Naive thymus-derived CD4-positive, alpha-beta T cell (primary cell): ENCODE data around the gene TAP2. TPM values are rescaled to one million over a fixed set of nuclear protein-coding genes. Genes with fewer than 3 reads are reported as not detected.
A peak's percentile ranks its signal among the peaks of the same experiment; 100 is the strongest.
"Not testable (repeated sequence)": the region's sequence is repeated elsewhere in the genome, so short reads cannot be mapped to it uniquely, and the experiment has no call there.

Source experiments
- ATAC-seq: fragments of 150-1000 bp; cut with Tn5 transposase; 2 replicates; pipeline ENCODE4 v1.10.0; 2021; ENCODE audit warnings: mild to moderate bottlenecking, moderate library complexity
- CTCF ChIA-PET: fragments of 350-600 bp; sonication (Branson Sonifier 250); formaldehyde crosslinking; loops from one replicate; lab custom pipeline; 2021; ENCODE audit warnings: antibody characterized with exemption; lab: Charles Lee
- POLR2A ChIA-PET: fragments of 350-600 bp; sonication (Branson Sonifier 250); formaldehyde crosslinking; loops from one replicate; lab custom pipeline; 2021; ENCODE audit warnings: antibody characterized with exemption, inconsistent platforms; lab: Charles Lee
- DNase-seq, 9 donors: peaks; one replicate each; pipeline versions ENCODE4 v3.0.0 to v3.0.0-alpha.2; 2020 to 2022; ENCODE audit warnings: mixed read lengths in 1 of 9
- H3K27ac ChIP-seq: one replicate; pipeline ENCODE4 v1.7.0; 2013; ENCODE audit warnings: mild to moderate bottlenecking, low read depth, low read length, moderate library complexity
- H3K27me3 ChIP-seq, 2 donors: one replicate each; pipeline ENCODE4 v1.7.0; 2013; ENCODE audit warnings: low read length in 2 of 2, mild to moderate bottlenecking in 2 of 2, moderate library complexity in 2 of 2; ENCODE audit not compliant: control insufficient read depth in 2 of 2, insufficient read depth in 2 of 2
- H3K36me3 ChIP-seq, 3 experiments: 1 replicate in 2 of 3; 2 replicates in 1 of 3; pipeline ENCODE4 v1.7.0; 2013; ENCODE audit warnings: low read length in 3 of 3, mild to moderate bottlenecking in 3 of 3, moderate library complexity in 1 of 3; ENCODE audit not compliant: insufficient read depth in 3 of 3, control insufficient read depth in 2 of 3
- H3K4me1 ChIP-seq, 2 donors: one replicate each; pipeline ENCODE4 v1.7.0; 2013; ENCODE audit warnings: low read length in 2 of 2, mild to moderate bottlenecking in 2 of 2, moderate library complexity in 1 of 2; ENCODE audit not compliant: control insufficient read depth in 2 of 2, insufficient read depth in 2 of 2
- H3K4me3 ChIP-seq: 2 replicates; pipeline ENCODE4 v1.7.0; 2013; ENCODE audit warnings: mild to moderate bottlenecking, low read length
- H3K9me3 ChIP-seq, 3 experiments: 1 replicate in 2 of 3; 2 replicates in 1 of 3; pipeline ENCODE4 v1.7.0; 2013; ENCODE audit warnings: low read length in 3 of 3; ENCODE audit not compliant: control insufficient read depth in 2 of 3
- H3K27ac Mint-ChIP-seq, 9 donors: one replicate each; pipeline ENCODE4 v1.8.0; 2020 to 2022; ENCODE audit warnings: mixed read lengths in 9 of 9, mild to moderate bottlenecking in 8 of 9, moderate library complexity in 5 of 9, inconsistent platforms in 2 of 9
- H3K27me3 Mint-ChIP-seq, 5 donors: one replicate each; pipeline ENCODE4 v1.8.0; 2021 to 2022; ENCODE audit warnings: mixed read lengths in 5 of 5, mild to moderate bottlenecking in 1 of 5
- H3K36me3 Mint-ChIP-seq, 5 donors: one replicate each; pipeline ENCODE4 v1.8.0; 2020 to 2022; ENCODE audit warnings: mixed read lengths in 5 of 5, mild to moderate bottlenecking in 3 of 5, inconsistent platforms in 1 of 5
- H3K4me1 Mint-ChIP-seq, 7 donors: one replicate each; pipeline ENCODE4 v1.8.0; 2020 to 2022; ENCODE audit warnings: mixed read lengths in 7 of 7, mild to moderate bottlenecking in 3 of 7, inconsistent platforms in 1 of 7
- H3K4me3 Mint-ChIP-seq, 10 donors: one replicate each; pipeline ENCODE4 v1.8.0; 2020 to 2022; ENCODE audit warnings: mild to moderate bottlenecking in 10 of 10, mixed read lengths in 10 of 10, moderate library complexity in 6 of 10, inconsistent platforms in 2 of 10
- H3K9me3 Mint-ChIP-seq, 11 donors: one replicate each; pipeline ENCODE4 v1.8.0; 2020 to 2022; ENCODE audit warnings: mixed read lengths in 11 of 11, mild to moderate bottlenecking in 4 of 11, inconsistent platforms in 1 of 11, moderate library complexity in 1 of 11
- intact Hi-C, 2 donors: fragments of 100-400 bp; cut with micrococcal nuclease; formaldehyde crosslinking; loops; one replicate each; pipeline ENCODE4 v1.15.1; 2023
- polyA plus RNA-seq, 2 donors: library from polyadenylated mRNA; unstranded; fragments of 300-500 nt; fragmentation: Illumina TruSeq; gene quantifications; one replicate each; pipeline ENCODE4 v1.2.3, GENCODE V29; 2021
- total RNA-seq, 6 experiments: library from RNA in 5 of 6; stranded (reverse) in 5 of 6; gene quantifications; 1 replicate in 5 of 6; 2 replicates in 1 of 6; pipeline ENCODE4 v1.2.3 and lab custom pipeline; 2021 to 2026

The TAP2 gene
- total and polyA plus RNA-seq, 7 experiments from 2014 or later = 26.4 to 243 (median 105) TPM

- Mint-ChIP-seq H3K27ac (no peak overlapping the region), H3K36me3 (peaks cover 10 to 15% (median 11%) of the 10 kb centered on the region in 5 donors), H3K4me3 (no peak overlapping the region), H3K4me1 (peaks cover 0 to 4% (median 0%) of the 10 kb centered on the region in 7 donors), H3K9me3 (no peaks in the 10 kb centered on the region), H3K27me3 (peaks cover 0 to 2% (median 0%) of the 10 kb centered on the region in 5 donors)
- POLR2A ChIA-PET = interaction anchor here (1.0 to 3.1 kb wide), 4 partner anchors 42 to 101 kb away, joined by 3 to 8 read pairs (median 4); partner anchors contain the start of gene TAP2
- H3K27me3 ChIP-seq = no peaks in the 10 kb centered on the region
- H3K4me1 ChIP-seq = no peaks in the 10 kb centered on the region
- intact Hi-C loops = no loop called here
- DNase-seq (no peak), ATAC-seq (no peak)
- CTCF ChIA-PET = interaction anchor here (0.6 to 2.1 kb wide), 9 partner anchors 11 to 129 kb away, joined by 3 to 8 read pairs (median 4); partner anchors contain the start of gene HLA-DMA
- H3K4me3 ChIP-seq = no peak overlapping the region
- H3K36me3 ChIP-seq = peaks cover 0 to 4% (median 0%) of the 10 kb centered on the region in 3 experiments
- no peaks in the 10 kb centered on the region for H3K9me3 ChIP-seq
- H3K27ac ChIP-seq = no peak overlapping the region
These were observed 44.3 kb upstream of the TAP2 start for GRCh38 chr6:32882879-32883250.

- H3K4me3 ChIP-seq, H3K9me3 Mint-ChIP-seq, ATAC-seq, H3K4me3 Mint-ChIP-seq, H3K27ac ChIP-seq, H3K4me1 ChIP-seq, H3K27me3 Mint-ChIP-seq, H3K4me1 Mint-ChIP-seq, H3K36me3 ChIP-seq, H3K27me3 ChIP-seq, DNase-seq, H3K27ac Mint-ChIP-seq, H3K9me3 ChIP-seq, intact Hi-C loops: not testable (repeated sequence)
- ChIA-PET POLR2A (interaction anchor here (0.6 to 1.0 kb wide), 3 partner anchors 75 to 1295 kb away, joined by 3 to 4 read pairs (median 3); partner anchors contain the start of gene LST1), CTCF (interaction anchor here (0.9 kb wide), 1 partner anchor 833 kb away, joined by 5 read pairs; no protein-coding TSS in a partner anchor)
- H3K36me3 Mint-ChIP-seq = peaks cover 10 to 16% (median 13%) of the 10 kb centered on the region in 5 donors
These were observed 42.4 kb upstream of the TAP2 start for GRCh38 chr6:32880962-32881361.

GRCh38 chr6:32879691-32880090, 41.2 kb upstream of the TAP2 start:
- DNase-seq (no peak), ATAC-seq (no peak)
- Histone ChIP-seq H3K36me3 (peaks cover 0 to 4% (median 0%) of the 10 kb centered on the region in 3 experiments), H3K9me3 (no peaks in the 10 kb centered on the region), H3K27me3 (no peaks in the 10 kb centered on the region), H3K27ac (no peak overlapping the region), H3K4me3 (no peak overlapping the region), H3K4me1 (no peaks in the 10 kb centered on the region)
- Mint-ChIP-seq H3K36me3 (peaks cover 10 to 16% (median 13%) of the 10 kb centered on the region in 5 donors), H3K4me3 (no peak overlapping the region), H3K4me1 (peaks cover 0 to 2% (median 0%) of the 10 kb centered on the region in 7 donors), H3K27ac (no peak overlapping the region), H3K27me3 (no peaks in the 10 kb centered on the region), H3K9me3 (no peaks in the 10 kb centered on the region)
- intact Hi-C loops = no loop called here
- ChIA-PET CTCF (interaction anchor here (1.1 to 1.7 kb wide), 3 partner anchors 54 to 105 kb away, joined by 4 to 9 read pairs (median 5); partner anchors contain the start of gene HLA-DMA), POLR2A (no interaction called here)

GRCh38 chr6:32876603-32877002, 38.1 kb upstream of the TAP2 start:
- H3K4me3 Mint-ChIP-seq = no peak overlapping the region
- H3K27me3 ChIP-seq = no peaks in the 10 kb centered on the region
- H3K27ac ChIP-seq = no peak overlapping the region
- no peak overlapping the region for H3K27ac Mint-ChIP-seq
- DNase-seq (no peak), ATAC-seq (no peak)
- no peaks in the 10 kb centered on the region for H3K9me3 ChIP-seq
- peaks cover 0 to 4% (median 0%) of the 10 kb centered on the region in 3 experiments for H3K36me3 ChIP-seq
- ChIA-PET CTCF (interaction anchor here (1.0 kb wide), 1 partner anchor 9 kb away, joined by 3 read pairs; no protein-coding TSS in a partner anchor), POLR2A (interaction anchor here (0.6 to 1.4 kb wide), 4 partner anchors 9 to 110 kb away, joined by 3 to 5 read pairs (median 3); partner anchors contain the start of gene TAP2)
- peaks cover 0 to 9% (median 4%) of the 10 kb centered on the region in 5 donors for H3K27me3 Mint-ChIP-seq
- H3K36me3 Mint-ChIP-seq = peaks cover 10 to 27% (median 13%) of the 10 kb centered on the region in 5 donors
- H3K4me1 Mint-ChIP-seq = peaks cover 0 to 2% (median 0%) of the 10 kb centered on the region in 7 donors
- no peak overlapping the region for H3K4me3 ChIP-seq
- intact Hi-C loops = no loop called here
- no peaks in the 10 kb centered on the region for H3K4me1 ChIP-seq
- H3K9me3 Mint-ChIP-seq = peaks cover 0 to 11% (median 1%) of the 10 kb centered on the region in 11 donors

GRCh38 chr6:32873947-32874346, 35.4 kb upstream of the TAP2 start:
- H3K4me1 ChIP-seq, H3K36me3 ChIP-seq, H3K4me3 Mint-ChIP-seq, H3K27me3 Mint-ChIP-seq, H3K27ac ChIP-seq, H3K4me1 Mint-ChIP-seq, H3K9me3 ChIP-seq, H3K27me3 ChIP-seq, H3K4me3 ChIP-seq, intact Hi-C loops, ATAC-seq, DNase-seq: not testable (repeated sequence)
- ChIA-PET POLR2A (interaction anchor here (0.6 kb wide), 1 partner anchor 18 kb away, joined by 4 read pairs; no protein-coding TSS in a partner anchor), CTCF (interaction anchor here (0.7 to 0.8 kb wide), 2 partner anchors 163 to 181 kb away, joined by 3 to 4 read pairs; no protein-coding TSS in a partner anchor)
- peaks cover 0 to 14% (median 2%) of the 10 kb centered on the region in 11 donors for H3K9me3 Mint-ChIP-seq
- peak overlapping the region in 1 of 9 donors; percentile 6 for H3K27ac Mint-ChIP-seq
- peaks cover 0 to 20% (median 6%) of the 10 kb centered on the region in 5 donors for H3K36me3 Mint-ChIP-seq

GRCh38 chr6:32868257-32868788, 29.8 kb upstream of the TAP2 start:
- H3K4me1 ChIP-seq = peaks cover 4 to 20% of the 10 kb centered on the region in 2 donors
- no peaks in the 10 kb centered on the region for H3K36me3 ChIP-seq
- no peaks in the 10 kb centered on the region for H3K9me3 ChIP-seq
- H3K9me3 Mint-ChIP-seq = peaks cover 0 to 14% (median 1%) of the 10 kb centered on the region in 11 donors
- H3K27ac Mint-ChIP-seq = peak overlapping the region in 4 of 9 donors; percentile 1 to 78 (median 14)
- ChIA-PET POLR2A (interaction anchor here (1.0 to 7.5 kb wide), 12 partner anchors 10 to 116 kb away, joined by 3 to 99 read pairs (median 6); partner anchors contain the start of genes BRD2, PSMB8, PSMB9 and TAP1), CTCF (interaction anchor here (0.7 to 10.1 kb wide), 38 partner anchors 9 to 621 kb away, joined by 3 to 177 read pairs (median 5); partner anchors contain the start of genes PSMB8, PSMB9, TAP1 and TAP2)
- peak overlapping the region in 3 of 10 donors; percentile 0 to 65 (median 50) for H3K4me3 Mint-ChIP-seq
- DNase-seq (peak; percentile 69 to 87 (median 82)), ATAC-seq (peak; percentile 87)
- H3K4me3 ChIP-seq = no peak overlapping the region
- intact Hi-C loops = loop anchor here (1.0 to 5.0 kb wide), 12 partner anchors 14 to 456 kb away; partner anchors contain the start of genes PSMB9 (in 2 of the 2) and TAP2 (in 2 of the 2)
- H3K36me3 Mint-ChIP-seq = peaks cover 0 to 20% (median 0%) of the 10 kb centered on the region in 5 donors
- peaks cover 18 to 36% (median 34%) of the 10 kb centered on the region in 7 donors for H3K4me1 Mint-ChIP-seq
- no peaks in the 10 kb centered on the region for H3K27me3 ChIP-seq
- no peak overlapping the region for H3K27ac ChIP-seq
- peaks cover 0 to 4% (median 0%) of the 10 kb centered on the region in 5 donors for H3K27me3 Mint-ChIP-seq
